NCI-H510A treated with DMSO at 0.1 percent for 48 hours (cell line): Measurements from ENCODE around the gene B3GAT3.
"Not testable (repeated sequence)": the region's sequence is repeated elsewhere in the genome, so short reads cannot be mapped to it uniquely, and the experiment has no call there.

Source experiments
- DNase-seq: peaks from one replicate; lab custom pipeline; 2025; lab: John Stamatoyannopoulos, UW

The B3GAT3 gene

GRCh38 chr11:62577046-62577714 lies 44.6 kb downstream of the B3GAT3 start:
- DNase-seq = no peak

- DNase-seq = no peak
These were observed 45.9 kb downstream of the B3GAT3 start for GRCh38 chr11:62575837-62576236.

- peak; percentile 41 for DNase-seq
These were observed 46.6 kb downstream of the B3GAT3 start for GRCh38 chr11:62575156-62575555.

- DNase-seq = no peak
These were observed 47.3 kb downstream of the B3GAT3 start for GRCh38 chr11:62574363-62575071.

GRCh38 chr11:62573592-62574362 lies 48.0 kb downstream of the B3GAT3 start, which contains the start of gene EEF1G:
Gene EEF1G, minus strand, starts transcription at chr11:62573891. Its CDS starts 49 bp downstream, at chr11:62573842.
- DNase-seq = peak; percentile 99

GRCh38 chr11:62573006-62573591 lies 48.7 kb downstream of the B3GAT3 start:
- DNase-seq = peak; percentile 22

- no peak for DNase-seq
These were observed 49.4 kb downstream of the B3GAT3 start for GRCh38 chr11:62572431-62572830.

- not testable (repeated sequence) for DNase-seq
These were observed 50.3 kb downstream of the B3GAT3 start for GRCh38 chr11:62571493-62571892.

- DNase-seq = not testable (repeated sequence)
These were observed 50.9 kb downstream of the B3GAT3 start for GRCh38 chr11:62570903-62571302.

GRCh38 chr11:62569611-62570010 lies 52.2 kb downstream of the B3GAT3 start:
- no peak for DNase-seq

- DNase-seq = no peak
These were observed 54.7 kb downstream of the B3GAT3 start for GRCh38 chr11:62567018-62567633.

- no peak for DNase-seq
These were observed 55.5 kb downstream of the B3GAT3 start for GRCh38 chr11:62566247-62566646.
